Skeletal muscle cell (primary cell): ENCODE results near the gene FHOD3.
"Not testable (repeated sequence)": the region's sequence is repeated elsewhere in the genome, so short reads cannot be mapped to it uniquely, and the experiment has no call there.

Experiments used
- DNase-seq: peaks from one replicate; pipeline ENCODE4 v3.0.0-alpha.2; 2010; ENCODE audit warnings: low read depth
- H3K4me3 ChIP-seq: 2 replicates; pipeline ENCODE4 v1.5.1; 2011; ENCODE audit warnings: low read depth, mild to moderate bottlenecking, control low read depth, low read length, moderate library complexity

FHOD3 gene

DNA sequence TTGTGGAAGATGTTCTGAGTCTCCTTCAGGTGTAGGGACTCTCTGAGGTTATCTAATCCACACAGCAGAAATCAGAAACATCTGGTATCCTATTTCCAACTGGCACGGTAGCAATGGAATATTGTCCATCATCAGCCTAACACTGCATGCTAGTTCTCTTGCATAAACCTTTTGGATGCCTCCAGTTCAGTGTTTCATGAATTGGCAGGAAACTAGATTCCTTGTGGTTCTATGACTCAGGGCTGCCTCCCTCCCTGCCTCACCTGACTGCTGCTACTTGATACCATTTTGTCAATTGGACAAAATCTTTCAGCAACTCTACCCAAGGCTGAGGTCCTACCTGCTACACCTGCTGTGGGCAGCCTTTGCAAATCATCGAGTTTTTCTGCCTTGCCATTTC lies 400.4 kb downstream of the FHOD3 start:
- H3K4me3 ChIP-seq: no peak overlapping the region
- DNase-seq: peak; percentile 70

DNA sequence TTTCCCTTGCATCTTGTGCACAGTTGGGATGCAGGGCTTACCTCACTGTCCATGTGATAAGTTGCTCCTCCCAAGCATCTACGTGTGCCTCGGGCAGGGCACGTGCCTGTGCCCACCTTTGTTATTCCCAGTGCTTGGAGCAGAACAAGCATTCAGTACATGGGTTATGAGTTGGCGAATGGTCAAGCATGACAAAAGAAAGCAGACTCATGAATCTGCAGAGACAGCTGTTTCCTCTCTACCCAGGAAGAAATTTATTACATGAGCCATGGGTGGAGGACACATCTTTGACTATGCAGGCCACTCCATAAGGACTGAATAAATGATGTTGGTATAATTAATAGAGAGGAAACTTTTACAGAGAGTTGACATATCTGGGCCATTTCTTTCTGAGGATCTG lies 403.4 kb downstream of the FHOD3 start:
- no peak overlapping the region for H3K4me3 ChIP-seq
- no peak for DNase-seq

DNA sequence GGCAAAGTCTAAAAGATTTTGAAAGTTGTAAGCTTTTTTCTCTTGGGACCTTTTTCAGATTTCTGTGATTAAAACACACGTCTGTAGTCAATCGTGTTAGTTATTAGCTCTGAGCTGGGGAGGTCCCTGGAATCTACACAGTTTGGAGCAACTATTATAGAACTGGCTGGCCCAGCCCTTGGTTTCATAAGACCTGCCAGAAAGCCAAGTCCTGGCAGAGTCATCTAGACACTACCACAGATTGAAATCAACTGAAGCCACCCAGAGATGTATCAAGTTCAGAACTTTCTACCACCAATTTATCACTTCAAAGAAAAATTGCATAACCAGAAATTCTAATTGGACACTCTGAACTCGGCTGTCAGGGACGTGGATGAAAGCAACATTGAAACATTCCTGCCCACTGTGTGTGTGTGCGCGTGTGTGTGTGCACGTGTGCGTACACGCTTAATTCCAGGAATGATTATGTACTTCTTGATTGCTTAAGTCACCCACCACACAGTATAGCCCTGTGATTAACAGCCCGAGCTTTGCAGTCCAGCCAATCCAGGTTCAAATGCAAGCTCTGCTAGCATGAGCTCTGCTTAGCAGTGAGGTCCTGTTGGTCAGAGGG lies 405.0 kb downstream of the FHOD3 start:
- no peak for DNase-seq

GRCh38 chr18:36704156-36704555 lies 406.6 kb downstream of the FHOD3 start:
- no peak for DNase-seq
- H3K4me3 ChIP-seq: no peak overlapping the region

More for the DNA sequence above, 405.0 kb downstream of the FHOD3 start:
- no peak overlapping the region for H3K4me3 ChIP-seq

- H3K4me3 ChIP-seq: no peak overlapping the region
- no peak for DNase-seq
Observed at GRCh38 chr18:36706134-36706881, 408.8 kb downstream of the FHOD3 start.

- no peak overlapping the region for H3K4me3 ChIP-seq
- DNase-seq: no peak
Observed at GRCh38 chr18:36708366-36708765, 410.9 kb downstream of the FHOD3 start.

GRCh38 chr18:36709315-36709714 lies 411.8 kb downstream of the FHOD3 start:
- H3K4me3 ChIP-seq: no peak overlapping the region
- no peak for DNase-seq

GRCh38 chr18:36711014-36711725 lies 413.7 kb downstream of the FHOD3 start:
- DNase-seq: no peak
- no peak overlapping the region for H3K4me3 ChIP-seq

DNA sequence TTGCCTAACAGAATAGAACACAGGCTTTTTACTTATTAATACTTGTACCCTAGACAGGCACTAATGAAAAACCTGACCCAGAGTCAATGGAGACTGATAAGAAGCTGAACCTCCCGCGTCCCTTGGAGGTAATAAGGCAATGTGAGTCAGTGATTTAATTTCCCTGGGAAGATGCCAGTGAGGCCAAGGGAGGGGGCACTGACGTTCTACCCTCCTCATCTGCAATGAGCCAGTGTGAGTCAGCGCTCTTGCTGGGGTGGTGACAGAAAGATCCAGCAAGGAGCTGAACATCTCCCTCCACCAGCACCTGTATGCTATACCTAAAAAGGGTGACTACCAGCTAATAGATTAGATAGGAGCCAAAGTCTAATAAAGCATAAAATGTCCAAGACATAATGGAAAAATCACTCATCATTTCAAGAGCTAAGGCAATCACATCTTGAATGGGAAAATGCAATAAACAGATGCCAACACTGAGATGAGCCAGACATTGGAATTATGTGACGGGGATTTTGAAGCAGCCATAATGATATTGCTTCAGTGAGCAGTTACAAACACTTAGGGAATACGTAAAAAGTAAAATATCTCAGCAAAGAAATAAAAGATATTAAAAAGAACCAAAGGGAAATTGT lies 414.4 kb downstream of the FHOD3 start:
- no peak overlapping the region for H3K4me3 ChIP-seq
- peak; percentile 76 for DNase-seq

DNA sequence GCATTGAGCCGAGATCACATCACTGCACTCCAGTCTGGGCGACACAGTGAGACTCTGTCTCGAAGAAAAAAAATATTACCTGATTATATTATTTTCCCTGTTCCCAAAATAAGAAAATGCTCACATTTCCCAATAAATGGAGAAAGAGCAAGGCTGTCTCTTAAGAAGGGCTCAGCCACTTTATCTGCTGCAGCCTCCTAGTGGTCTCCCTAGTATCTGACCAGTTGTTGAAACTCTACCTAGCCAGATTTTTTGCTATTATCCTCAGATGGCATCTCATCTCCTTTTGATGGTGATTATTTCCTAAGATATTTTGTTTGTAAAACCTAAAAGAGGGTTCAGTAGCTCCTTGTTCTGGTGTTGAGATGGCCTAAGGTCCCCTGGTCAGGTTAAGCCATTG lies 417.0 kb downstream of the FHOD3 start:
- no peak overlapping the region for H3K4me3 ChIP-seq
- DNase-seq: no peak

DNA sequence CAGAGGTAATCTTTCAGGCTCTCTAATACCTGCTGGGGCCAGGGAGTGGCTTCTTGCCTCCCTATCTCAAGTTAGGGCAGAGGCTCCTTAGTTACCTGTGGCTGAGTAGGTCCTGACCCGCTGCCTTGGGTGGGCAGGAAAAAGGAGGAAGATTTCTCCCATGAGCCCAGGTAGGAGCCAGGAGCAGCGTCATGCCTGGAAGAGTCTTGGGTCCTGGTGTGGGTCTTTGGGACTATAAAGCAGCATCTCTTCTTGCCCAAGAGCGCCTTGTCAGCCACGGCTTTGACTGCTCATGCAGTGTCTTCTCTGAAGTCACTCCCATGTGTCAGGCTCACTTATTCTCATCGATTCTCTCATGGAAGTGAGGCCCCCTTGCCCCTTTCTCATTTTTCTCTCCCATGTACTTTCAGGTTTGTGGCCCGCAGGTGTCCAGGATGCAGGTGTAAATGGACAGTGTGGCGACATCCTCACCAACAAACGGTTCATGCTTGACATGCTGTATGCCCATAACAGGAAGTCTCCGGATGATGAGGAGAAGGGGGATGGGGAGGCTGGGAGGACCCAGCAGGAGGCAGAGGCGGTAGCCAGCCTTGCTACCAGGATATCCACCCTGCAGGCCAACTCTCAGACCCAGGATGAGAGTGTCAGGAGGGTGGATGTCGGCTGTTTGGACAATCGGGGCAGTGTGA lies 420.1 kb downstream of the FHOD3 start:
- DNase-seq: no peak
- no peak overlapping the region for H3K4me3 ChIP-seq

- H3K4me3 ChIP-seq: no peak overlapping the region
- DNase-seq: no peak
Observed at GRCh38 chr18:36718705-36719328, 421.3 kb downstream of the FHOD3 start.

GRCh38 chr18:36719630-36720029 lies 422.1 kb downstream of the FHOD3 start:
- no peak overlapping the region for H3K4me3 ChIP-seq
- DNase-seq: no peak

DNA sequence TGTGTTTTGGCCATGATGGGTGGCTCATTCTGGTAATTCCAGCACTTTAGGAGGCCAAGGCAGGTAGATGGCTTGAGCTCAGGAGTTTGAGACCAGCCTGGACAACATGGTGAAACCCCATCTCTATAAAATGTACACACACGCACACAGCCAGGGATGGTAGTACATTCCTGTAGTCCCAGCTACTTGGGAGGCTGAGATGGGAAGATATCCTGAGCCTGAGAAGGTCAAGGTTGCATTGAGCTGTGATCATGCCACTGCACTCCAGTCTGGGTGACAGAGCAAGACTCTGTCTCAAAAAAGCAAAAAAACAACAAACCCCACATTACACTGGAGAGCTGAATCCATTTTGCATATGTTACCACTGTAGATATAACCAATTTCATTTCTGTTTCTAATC lies 423.8 kb downstream of the FHOD3 start:
- not testable (repeated sequence) for DNase-seq

DNA sequence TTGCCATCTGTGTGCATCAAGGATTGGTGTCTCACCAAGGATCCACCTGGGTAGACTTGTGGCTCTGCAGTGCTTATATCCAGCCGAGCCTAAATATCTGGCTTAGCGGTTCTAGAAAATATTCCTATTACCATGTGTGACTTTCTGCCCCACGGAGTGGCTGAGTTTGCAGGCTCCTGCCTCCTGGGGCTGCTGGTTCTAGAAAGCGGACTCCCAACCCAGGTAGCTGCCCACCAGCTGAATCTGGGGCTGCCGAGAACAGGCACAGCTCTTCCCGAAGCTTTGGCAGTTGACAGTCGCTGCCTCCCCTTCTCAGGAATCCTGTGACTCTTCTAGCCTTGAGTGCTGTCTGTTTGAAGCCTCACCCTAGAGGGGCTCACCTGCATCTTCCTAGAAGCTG lies 426.7 kb downstream of the FHOD3 start:
- no peak for DNase-seq
- no peak overlapping the region for H3K4me3 ChIP-seq

More for the DNA sequence above, 423.8 kb downstream of the FHOD3 start:
- not testable (repeated sequence) for H3K4me3 ChIP-seq

- no peak overlapping the region for H3K4me3 ChIP-seq
- no peak for DNase-seq
Observed at GRCh38 chr18:36724591-36725001, 427.1 kb downstream of the FHOD3 start.

DNA sequence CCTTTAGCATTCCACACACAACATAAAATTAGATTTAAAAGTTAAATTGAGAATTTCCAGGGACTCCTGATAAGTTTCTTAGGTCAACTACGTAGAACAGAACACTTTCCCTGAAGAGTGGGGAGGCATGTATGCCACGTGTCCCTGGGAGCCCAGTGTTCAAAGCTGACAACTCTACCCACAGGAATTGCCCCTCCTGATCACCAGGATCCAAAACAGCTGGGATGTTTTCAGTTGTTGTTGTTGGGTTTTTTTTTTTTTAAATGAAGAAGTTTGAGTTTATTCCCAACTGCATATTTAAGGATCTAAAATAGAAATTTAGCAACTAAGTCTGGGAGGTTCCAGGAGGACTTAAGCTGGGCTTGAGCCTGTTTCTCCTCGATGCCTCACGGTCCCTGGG lies 430.8 kb downstream of the FHOD3 start:
- no peak overlapping the region for H3K4me3 ChIP-seq
- DNase-seq: no peak

DNA sequence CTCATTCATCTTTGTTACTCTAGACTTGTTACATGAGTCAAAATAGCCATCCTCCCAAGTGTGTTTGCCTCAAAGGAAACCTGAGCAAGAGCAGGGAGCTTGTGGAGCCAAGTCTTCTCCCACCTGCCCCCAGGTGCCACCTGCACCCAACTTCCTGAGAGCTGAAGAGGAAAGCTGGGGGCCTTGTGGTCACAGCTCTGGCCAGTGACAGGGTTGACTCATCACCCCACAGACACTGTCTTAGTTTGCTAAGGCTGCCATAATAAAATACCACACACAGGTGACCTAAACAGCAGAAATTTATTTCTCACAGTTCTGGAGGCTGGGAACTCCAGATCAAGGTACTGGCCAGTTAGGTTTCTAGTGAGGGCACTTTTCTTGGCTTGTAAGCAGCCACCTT lies 431.7 kb downstream of the FHOD3 start:
- DNase-seq: no peak
- H3K4me3 ChIP-seq: no peak overlapping the region

DNA sequence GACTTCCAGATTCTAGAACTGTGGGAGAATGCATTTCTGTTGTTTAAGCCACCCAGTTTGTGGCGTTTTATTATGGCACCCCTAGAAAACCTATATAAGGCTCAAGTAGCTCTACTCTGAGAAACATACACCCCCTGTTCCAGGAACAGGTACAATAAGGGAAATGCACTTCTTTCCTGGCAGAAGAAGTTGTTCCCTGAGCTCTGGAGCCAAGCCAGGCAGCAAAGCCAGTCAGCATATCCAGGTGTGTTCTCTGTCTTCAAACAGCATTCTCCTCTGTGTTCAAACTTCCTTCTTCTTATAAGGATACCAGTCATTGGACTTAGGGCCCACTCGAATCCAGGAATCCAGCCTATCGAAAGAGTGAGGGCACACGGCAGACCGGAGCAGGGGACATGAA lies 434.8 kb downstream of the FHOD3 start:
- no peak overlapping the region for H3K4me3 ChIP-seq
- DNase-seq: no peak
